DND-41 (cell line): ENCODE data around the gene CBX4.

Source experiments
- EZH2 ChIP-seq: IDR thresholded peaks from 3 replicates; pipeline ENCODE4 v1.6.1; 2012; ENCODE audit warnings: borderline replicate concordance, low read depth, mild to moderate bottlenecking, moderate library complexity, low read length, inconsistent platforms; ENCODE audit not compliant: severe bottlenecking
- TF ChIP-seq, protein P1 (sequence below): IDR thresholded peaks from 2 replicates; pipeline ENCODE4 v1.5.1; 2012; ENCODE audit warnings: borderline replicate concordance, low read length, moderate library complexity, mild to moderate bottlenecking; ENCODE audit not compliant: poor library complexity, severe bottlenecking; ENCODE audit errors: extremely low read depth

DNA sequence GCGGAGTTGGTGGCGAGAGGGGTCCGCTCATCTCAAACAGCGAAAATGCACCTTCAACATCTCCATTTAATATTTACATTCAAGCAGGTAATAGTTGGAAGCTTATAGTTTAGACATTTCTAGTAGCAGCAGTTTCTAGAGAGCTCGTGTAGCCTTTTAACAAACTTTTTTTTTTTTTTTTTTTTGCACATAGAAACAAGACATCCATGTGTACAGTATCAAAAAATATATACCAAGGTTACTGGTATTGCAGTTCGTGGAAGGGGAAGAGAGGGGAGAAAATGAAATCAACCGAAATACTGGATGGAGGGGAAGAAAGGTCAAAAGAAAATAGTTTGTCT is 6.2 kb downstream of the CBX4 start:
- TF ChIP-seq, protein P1, sequence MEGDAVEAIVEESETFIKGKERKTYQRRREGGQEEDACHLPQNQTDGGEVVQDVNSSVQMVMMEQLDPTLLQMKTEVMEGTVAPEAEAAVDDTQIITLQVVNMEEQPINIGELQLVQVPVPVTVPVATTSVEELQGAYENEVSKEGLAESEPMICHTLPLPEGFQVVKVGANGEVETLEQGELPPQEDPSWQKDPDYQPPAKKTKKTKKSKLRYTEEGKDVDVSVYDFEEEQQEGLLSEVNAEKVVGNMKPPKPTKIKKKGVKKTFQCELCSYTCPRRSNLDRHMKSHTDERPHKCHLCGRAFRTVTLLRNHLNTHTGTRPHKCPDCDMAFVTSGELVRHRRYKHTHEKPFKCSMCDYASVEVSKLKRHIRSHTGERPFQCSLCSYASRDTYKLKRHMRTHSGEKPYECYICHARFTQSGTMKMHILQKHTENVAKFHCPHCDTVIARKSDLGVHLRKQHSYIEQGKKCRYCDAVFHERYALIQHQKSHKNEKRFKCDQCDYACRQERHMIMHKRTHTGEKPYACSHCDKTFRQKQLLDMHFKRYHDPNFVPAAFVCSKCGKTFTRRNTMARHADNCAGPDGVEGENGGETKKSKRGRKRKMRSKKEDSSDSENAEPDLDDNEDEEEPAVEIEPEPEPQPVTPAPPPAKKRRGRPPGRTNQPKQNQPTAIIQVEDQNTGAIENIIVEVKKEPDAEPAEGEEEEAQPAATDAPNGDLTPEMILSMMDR, result no peak
- no peak for TF ChIP-seq EZH2
